ENCODE data around the gene TMEM200A.

The TMEM200A gene

DNA sequence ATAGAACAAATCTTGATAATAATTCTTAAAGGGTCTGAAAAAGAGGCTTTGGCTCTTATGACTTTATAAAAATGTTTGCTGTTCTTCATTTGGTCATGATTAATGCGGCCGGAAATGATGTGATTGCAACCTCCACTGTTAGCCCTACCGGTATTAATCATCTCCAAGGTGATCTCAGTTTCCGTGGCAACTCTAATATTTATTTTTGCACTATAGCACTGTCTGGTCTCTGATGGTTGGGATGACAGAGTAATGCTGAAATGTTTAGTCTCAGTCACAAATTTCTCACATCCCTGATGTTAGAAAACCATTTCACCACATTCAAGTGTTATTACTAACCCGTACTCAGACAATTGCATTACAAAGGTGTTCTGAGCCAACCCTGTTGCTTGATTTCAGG, 87.4 kb downstream of the TMEM200A start:
- Histone ChIP-seq H3K9me3 (no peaks in the 10 kb centered on the region), H3K4me3 (no peak overlapping the region), H3K4me1 (no peaks in the 10 kb centered on the region), H3K36me3 (replicated peaks) (no peaks in the 10 kb centered on the region), H3K27me3 (ENCODE audit: low read depth) (no peaks in the 10 kb centered on the region)
- DNase-seq (ENCODE audit: low spot score in 2 of 2): no peak
- in situ Hi-C loops (cut with MboI; ENCODE audit: low sequenced_read_pairs): no loop called here

DNA sequence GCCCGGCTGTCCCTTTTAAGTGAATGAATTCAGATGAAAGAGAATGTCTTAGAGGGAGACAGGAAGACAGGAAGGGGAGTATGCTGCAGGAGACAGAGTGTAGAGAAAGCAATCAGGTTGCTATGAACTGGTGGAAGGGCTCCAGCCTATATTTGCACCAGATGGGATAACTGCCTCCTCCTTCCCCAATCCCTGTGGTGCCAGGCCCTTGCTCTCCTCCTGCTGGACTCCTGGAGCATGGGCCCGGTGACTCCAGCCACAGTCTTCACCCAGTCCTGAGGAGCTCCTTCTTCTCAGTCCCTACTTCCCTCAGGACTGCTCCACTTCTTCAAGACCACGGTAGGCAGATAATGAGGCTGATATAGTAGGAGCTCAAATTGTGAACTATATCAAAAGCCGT, 91.8 kb downstream of the TMEM200A start:
- Histone ChIP-seq H3K4me3 (no peak overlapping the region), H3K4me1 (no peaks in the 10 kb centered on the region), H3K9me3 (no peaks in the 10 kb centered on the region), H3K36me3 (replicated peaks) (no peaks in the 10 kb centered on the region), H3K27me3 (ENCODE audit: low read depth) (no peaks in the 10 kb centered on the region)
- in situ Hi-C loops (cut with MboI; ENCODE audit: low sequenced_read_pairs): no loop called here
- DNase-seq (ENCODE audit: low spot score in 2 of 2): no peak

DNA sequence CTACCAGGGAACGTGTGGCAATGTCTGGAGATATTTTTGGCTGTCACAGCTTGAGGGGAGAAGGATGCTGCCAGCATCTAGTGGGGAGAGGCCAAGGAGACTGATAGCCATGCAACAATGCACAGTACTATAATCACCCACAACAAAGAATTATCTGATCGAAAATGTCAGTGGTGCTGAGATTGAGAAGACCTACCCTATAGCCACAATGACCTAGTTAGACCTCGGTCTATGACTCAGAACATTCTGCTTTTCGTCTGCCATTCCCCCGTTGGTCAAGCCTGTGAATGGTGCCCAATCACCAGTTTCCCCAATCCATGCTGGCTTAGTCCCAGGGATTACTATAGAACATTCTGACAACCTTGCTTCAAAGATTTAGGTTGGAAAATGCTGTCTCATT, 93.5 kb downstream of the TMEM200A start:
- in situ Hi-C loops (cut with MboI; ENCODE audit: low sequenced_read_pairs): no loop called here
- DNase-seq (ENCODE audit: low spot score in 2 of 2): no peak
- no peaks in the 10 kb centered on the region for H3K4me1 ChIP-seq
- no peaks in the 10 kb centered on the region for H3K9me3 ChIP-seq
- H3K27me3 ChIP-seq (ENCODE audit: low read depth): no peaks in the 10 kb centered on the region
- no peak overlapping the region for H3K4me3 ChIP-seq
- H3K36me3 ChIP-seq (replicated peaks): no peaks in the 10 kb centered on the region

DNA sequence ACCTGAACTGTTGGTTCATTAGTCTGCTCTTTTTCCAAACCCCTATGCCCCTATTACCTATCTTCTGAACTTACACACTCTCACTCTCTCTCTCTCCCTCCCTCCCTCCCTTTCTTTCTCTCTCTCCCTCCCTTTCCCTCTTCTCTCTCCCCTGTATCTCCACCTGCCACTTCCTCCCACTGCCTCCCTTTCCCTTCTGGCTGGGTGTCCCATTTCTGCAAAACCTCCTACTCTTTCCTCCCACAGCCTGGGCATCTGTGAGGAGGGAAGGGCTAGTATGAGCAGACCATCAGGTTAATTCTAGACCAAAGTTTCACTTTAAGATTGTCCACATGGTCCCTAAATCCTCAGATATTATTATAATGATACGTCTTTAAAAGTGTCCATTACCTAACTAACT, 95.1 kb downstream of the TMEM200A start:
- no peaks in the 10 kb centered on the region for H3K27me3 ChIP-seq (ENCODE audit: low read depth)
- in situ Hi-C loops (cut with MboI; ENCODE audit: low sequenced_read_pairs): no loop called here

DNA sequence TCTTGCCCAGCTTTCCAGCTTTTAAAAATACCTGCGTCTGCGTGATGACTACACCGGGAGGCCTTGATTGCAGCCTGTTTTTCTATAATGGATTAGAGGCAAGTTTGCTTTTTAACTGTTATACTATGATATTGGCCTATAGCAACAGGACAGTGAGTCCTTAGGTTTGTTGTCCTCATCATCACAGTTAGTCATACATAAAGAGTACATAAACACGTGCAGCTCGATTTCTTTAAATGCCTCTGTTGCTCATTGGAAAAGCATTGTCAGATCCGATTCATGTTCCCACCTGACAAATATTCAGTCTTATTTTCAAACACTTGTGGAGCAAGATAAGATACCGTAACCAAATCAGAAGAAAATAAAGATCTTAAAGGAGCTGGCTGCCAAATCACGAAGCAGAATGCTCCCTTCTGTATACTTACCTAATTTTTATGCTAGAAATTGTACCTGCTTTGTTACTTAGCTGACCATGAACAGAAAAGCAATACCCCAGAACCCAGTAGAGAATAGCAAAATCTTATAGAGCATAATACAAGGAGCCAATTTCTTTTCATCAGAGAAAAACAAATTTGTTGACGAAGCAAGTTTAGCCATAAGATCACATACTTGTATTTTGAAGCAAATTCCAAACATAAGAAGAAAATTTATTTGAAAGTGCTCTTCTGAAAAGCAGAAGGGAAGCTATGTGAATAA, 100.4 kb downstream of the TMEM200A start:
- Histone ChIP-seq H3K4me3 (no peak overlapping the region), H3K4me1 (peaks cover 20% of the 10 kb centered on the region), H3K27me3 (ENCODE audit: low read depth) (no peaks in the 10 kb centered on the region), H3K9me3 (no peaks in the 10 kb centered on the region), H3K36me3 (replicated peaks) (no peaks in the 10 kb centered on the region)
- no peak for DNase-seq (ENCODE audit: low spot score in 2 of 2)
- in situ Hi-C loops (cut with MboI; ENCODE audit: low sequenced_read_pairs): no loop called here

More for the DNA sequence above, 95.1 kb downstream of the TMEM200A start:
- Histone ChIP-seq H3K4me1 (no peaks in the 10 kb centered on the region), H3K36me3 (replicated peaks) (no peaks in the 10 kb centered on the region), H3K4me3 (no peak overlapping the region), H3K9me3 (no peaks in the 10 kb centered on the region)
- DNase-seq (ENCODE audit: low spot score in 2 of 2): no peak

DNA sequence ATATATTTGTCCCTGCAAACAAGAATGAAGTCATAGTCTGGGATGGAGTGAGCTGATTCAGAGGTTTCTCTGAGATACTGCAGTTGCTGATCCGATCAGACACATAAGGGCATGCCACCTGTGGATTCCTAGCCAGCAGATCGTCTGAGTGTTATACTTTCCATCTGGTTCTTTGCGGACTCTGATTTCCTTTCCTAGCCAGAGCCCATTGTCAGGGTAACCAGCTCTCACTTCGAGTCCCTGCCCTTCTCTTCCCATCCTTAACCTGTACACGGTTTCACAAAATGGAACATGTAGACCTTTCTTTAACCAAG, 100.9 kb downstream of the TMEM200A start:
- in situ Hi-C loops (cut with MboI; ENCODE audit: low sequenced_read_pairs): no loop called here
- Histone ChIP-seq H3K9me3 (no peaks in the 10 kb centered on the region), H3K36me3 (replicated peaks) (no peaks in the 10 kb centered on the region), H3K27me3 (ENCODE audit: low read depth) (no peaks in the 10 kb centered on the region), H3K4me3 (no peak overlapping the region), H3K4me1 (peaks cover 20% of the 10 kb centered on the region)
- DNase-seq (ENCODE audit: low spot score in 2 of 2): no peak

DNA sequence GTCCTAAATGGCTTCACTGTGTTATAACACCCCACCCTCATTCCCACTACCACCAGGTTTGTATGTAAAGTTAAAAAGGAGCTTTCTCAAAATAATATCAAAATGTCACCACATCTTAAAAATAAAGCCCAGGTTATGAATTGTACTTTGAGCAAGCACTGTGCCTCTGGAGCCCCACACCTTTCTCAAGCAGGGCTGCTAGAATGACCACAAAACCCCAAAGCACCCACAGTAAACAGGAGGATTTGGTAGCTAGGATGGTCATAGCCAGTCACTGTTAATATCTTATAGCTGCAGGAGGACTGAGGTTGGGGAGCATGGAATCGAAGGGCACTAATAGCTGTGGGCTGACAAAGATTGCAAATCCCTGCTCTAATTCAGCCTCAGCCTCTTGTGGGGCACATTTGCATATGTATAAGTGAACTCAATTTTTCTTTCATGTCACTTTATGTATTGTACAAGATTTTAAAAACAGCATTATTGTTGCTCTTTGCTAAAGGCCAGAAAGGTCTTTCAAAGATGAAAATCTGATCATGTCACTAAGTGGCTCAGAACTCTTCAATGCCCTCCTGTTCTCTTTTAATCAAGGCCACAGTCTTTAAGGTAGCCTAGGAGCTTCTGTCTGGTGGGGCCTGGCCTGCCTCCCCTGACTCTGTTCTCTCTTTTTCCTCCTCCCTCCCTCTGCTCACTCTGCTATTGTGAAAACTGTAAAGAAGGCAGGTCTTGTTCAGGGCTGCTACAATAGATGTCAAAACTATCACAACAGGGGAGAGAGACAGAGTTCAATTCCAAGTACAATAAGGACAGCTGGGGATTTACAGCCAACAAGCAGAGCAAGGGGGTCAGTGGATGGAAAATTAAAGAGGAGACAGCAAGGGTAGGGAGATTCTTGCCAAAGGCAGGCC, 101.6 kb downstream of the TMEM200A start:
- Histone ChIP-seq H3K4me1 (peaks cover 20% of the 10 kb centered on the region), H3K36me3 (replicated peaks) (no peaks in the 10 kb centered on the region), H3K4me3 (no peak overlapping the region), H3K27me3 (ENCODE audit: low read depth) (no peaks in the 10 kb centered on the region), H3K9me3 (no peaks in the 10 kb centered on the region)
- peak; percentile 63 to 87 for DNase-seq (ENCODE audit: low spot score in 2 of 2)
- in situ Hi-C loops (cut with MboI; ENCODE audit: low sequenced_read_pairs): no loop called here

DNA sequence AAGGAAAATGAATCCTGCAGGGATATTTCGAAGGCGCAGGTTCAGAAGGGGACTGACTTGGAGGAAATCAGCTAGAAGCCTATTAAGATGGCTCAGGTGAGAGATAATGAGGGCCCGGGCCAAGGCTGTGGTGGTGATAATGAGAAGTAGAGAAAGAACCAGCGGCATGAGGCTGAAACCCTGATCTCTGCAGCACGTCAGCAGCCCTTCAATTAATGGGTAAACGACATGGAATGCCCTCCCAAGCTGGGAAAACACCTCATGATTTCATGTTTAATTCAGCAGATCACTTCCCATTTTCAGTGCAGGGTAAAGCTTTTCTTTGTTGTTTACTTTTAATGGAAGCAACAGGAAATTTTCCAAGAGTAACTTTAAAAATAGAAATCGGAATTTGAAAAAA, 104.9 kb downstream of the TMEM200A start:
- Histone ChIP-seq H3K9me3 (no peaks in the 10 kb centered on the region), H3K4me1 (peaks cover 20% of the 10 kb centered on the region), H3K36me3 (replicated peaks) (no peaks in the 10 kb centered on the region), H3K4me3 (no peak overlapping the region), H3K27me3 (ENCODE audit: low read depth) (no peaks in the 10 kb centered on the region)
- no peak for DNase-seq (ENCODE audit: low spot score in 2 of 2)
- in situ Hi-C loops (cut with MboI; ENCODE audit: low sequenced_read_pairs): no loop called here

DNA sequence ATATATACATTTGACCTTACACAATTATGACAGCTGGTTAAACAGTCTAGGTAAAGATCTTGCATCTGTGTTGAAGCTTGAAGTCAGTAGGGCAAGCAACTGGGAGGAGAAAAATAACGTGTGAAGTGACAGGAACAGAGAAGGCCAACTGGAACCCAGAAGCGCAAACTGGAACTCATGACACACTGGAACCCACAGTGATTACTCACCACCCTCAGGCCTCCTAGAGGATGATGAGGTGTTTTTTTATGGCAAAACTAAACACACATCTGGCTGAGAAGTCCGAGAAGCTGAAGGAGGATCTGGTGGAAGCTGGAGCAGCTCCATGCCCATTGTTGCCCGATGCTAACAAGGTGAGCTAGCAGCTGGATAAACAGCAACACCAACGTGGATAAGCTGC, 108.1 kb downstream of the TMEM200A start:
- no peaks in the 10 kb centered on the region for H3K27me3 ChIP-seq (ENCODE audit: low read depth)
- in situ Hi-C loops (cut with MboI; ENCODE audit: low sequenced_read_pairs): no loop called here
- no peak overlapping the region for H3K4me3 ChIP-seq
- no peaks in the 10 kb centered on the region for H3K36me3 ChIP-seq (replicated peaks)
- DNase-seq (ENCODE audit: low spot score in 2 of 2): no peak
- no peaks in the 10 kb centered on the region for H3K4me1 ChIP-seq
- H3K9me3 ChIP-seq: no peaks in the 10 kb centered on the region

DNA sequence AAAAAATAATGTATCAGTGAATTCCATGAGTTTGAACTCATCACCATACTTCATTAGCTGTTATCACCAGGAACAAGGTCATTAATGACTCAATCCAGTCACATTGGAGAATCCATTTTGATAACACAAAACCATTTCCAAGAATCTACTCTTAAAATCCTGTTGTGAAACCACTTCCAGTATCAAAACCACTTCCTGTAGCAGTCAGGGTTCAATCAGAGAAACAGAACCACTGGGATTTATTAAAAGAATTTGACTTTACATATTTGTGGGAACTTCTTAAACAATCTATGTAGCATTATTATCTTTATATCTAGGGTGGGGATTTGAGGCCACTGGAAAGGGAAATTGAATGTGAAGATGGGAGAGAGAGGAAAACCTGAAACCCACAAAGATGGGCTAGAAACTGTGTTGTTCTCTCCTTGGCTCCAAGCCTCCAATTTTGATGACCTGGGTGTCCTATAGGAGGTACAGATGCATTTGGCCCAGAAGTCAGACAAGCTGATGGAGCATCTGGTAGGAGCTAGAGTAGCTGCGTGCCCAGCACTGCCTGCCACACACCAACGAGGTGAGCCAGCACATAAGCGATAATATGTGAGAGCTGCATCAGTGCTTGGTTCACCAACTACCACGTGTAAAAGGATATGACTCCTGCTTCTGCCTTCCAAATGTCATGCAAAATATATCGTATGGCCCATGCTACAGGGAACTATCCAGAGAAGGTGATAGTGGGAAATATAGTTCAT, 117.0 kb downstream of the TMEM200A start:
- no peaks in the 10 kb centered on the region for H3K4me1 ChIP-seq
- no peak for DNase-seq (ENCODE audit: low spot score in 2 of 2)
- in situ Hi-C loops (cut with MboI; ENCODE audit: low sequenced_read_pairs): no loop called here
- H3K36me3 ChIP-seq (replicated peaks): no peaks in the 10 kb centered on the region
- H3K9me3 ChIP-seq: no peaks in the 10 kb centered on the region
- no peak overlapping the region for H3K4me3 ChIP-seq
- H3K27me3 ChIP-seq (ENCODE audit: low read depth): no peaks in the 10 kb centered on the region

DNA sequence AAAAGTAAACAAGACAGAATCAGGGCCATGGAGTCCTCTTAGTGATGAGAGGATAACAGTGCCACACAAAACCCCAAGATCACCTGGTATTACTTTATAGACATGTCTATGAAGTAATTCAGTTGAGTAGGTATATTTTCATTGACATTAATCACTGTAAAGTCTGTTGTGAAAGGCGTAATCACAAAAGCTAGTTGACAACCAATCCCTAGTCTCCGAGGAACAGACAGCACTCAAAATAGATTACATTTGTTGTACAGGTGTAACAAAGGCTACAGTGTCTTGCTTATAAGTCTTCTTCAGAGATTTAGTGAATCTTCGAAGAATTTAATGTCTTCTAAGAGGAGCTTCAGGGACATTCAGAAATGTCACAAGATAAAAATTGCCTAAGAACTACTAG, 120.1 kb downstream of the TMEM200A start:
- no peak for DNase-seq (ENCODE audit: low spot score in 2 of 2)
- Histone ChIP-seq H3K9me3 (no peaks in the 10 kb centered on the region), H3K36me3 (replicated peaks) (no peaks in the 10 kb centered on the region), H3K4me1 (no peaks in the 10 kb centered on the region), H3K4me3 (no peak overlapping the region), H3K27me3 (ENCODE audit: low read depth) (no peaks in the 10 kb centered on the region)
- in situ Hi-C loops (cut with MboI; ENCODE audit: low sequenced_read_pairs): no loop called here

DNA sequence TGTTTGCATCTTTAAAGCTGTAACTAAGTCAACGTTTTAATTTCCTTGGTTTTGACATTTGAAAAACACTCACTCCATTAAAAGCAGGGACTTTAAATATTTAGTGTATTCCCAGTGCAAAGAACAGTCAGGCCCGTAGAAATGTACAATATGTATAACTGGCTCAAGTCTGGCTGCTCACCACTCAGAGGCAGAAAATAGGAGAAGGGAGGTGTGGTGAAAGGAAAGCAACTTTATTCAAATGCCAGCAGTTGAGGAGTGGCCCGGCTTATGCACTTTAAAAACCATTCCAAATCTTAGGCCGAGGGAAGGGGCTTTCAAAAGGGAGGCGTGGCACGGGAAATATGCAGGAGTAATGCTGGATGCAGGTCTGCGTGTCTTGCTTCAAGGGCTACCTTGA, 120.6 kb downstream of the TMEM200A start:
- Histone ChIP-seq H3K4me3 (no peak overlapping the region), H3K27me3 (ENCODE audit: low read depth) (no peaks in the 10 kb centered on the region), H3K4me1 (no peaks in the 10 kb centered on the region), H3K9me3 (no peaks in the 10 kb centered on the region), H3K36me3 (replicated peaks) (no peaks in the 10 kb centered on the region)
- in situ Hi-C loops (cut with MboI; ENCODE audit: low sequenced_read_pairs): no loop called here
- no peak for DNase-seq (ENCODE audit: low spot score in 2 of 2)

DNA sequence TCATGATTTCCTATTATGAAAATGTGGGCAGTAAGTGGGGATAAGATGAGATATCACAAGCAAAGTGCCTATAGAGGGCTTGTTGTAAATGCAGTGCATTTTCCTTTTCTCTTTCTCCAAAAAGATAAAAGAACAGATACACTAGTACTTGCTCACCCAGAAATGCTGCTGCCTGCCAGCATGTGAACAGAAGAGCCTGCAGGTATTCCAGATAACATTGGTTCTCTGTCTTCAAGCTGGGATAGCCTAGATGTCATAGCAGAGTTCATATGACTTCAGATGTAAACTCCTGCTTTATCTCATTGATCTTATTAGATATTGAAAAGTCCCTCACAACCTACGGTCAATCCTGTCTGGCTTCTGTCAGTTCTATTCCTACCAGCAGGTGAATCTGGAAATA, 123.7 kb downstream of the TMEM200A start:
- no peak for DNase-seq (ENCODE audit: low spot score in 2 of 2)
- Histone ChIP-seq H3K36me3 (replicated peaks) (no peaks in the 10 kb centered on the region), H3K4me3 (no peak overlapping the region), H3K9me3 (no peaks in the 10 kb centered on the region), H3K4me1 (no peaks in the 10 kb centered on the region), H3K27me3 (ENCODE audit: low read depth) (no peaks in the 10 kb centered on the region)
- in situ Hi-C loops (cut with MboI; ENCODE audit: low sequenced_read_pairs): no loop called here

All from HAP-1 (cell line).